Mesothelial cell of epicardium (in vitro differentiated cells): ENCODE results near the gene DISP3. TPM values are rescaled to one million over a fixed set of nuclear protein-coding genes. Genes with fewer than 3 reads are reported as not detected.

Experiments used
- DNase-seq, 2 experiments: peaks; one replicate each; pipeline ENCODE4 v3.0.0; 2021; ENCODE audit warnings: low spot score in 2 of 2; ENCODE audit not compliant: unreplicated experiment in 2 of 2
- H3K27ac Mint-ChIP-seq: 2 replicates; pipeline ENCODE4 v1.8.0; 2021; ENCODE audit warnings: mixed read lengths
- H3K27me3 Mint-ChIP-seq: 2 replicates; pipeline ENCODE4 v1.8.0; 2021; ENCODE audit warnings: low read depth, mixed read lengths
- H3K36me3 Mint-ChIP-seq: 2 replicates; pipeline ENCODE4 v1.8.0; 2021; ENCODE audit warnings: mixed read lengths
- H3K4me1 Mint-ChIP-seq: 2 replicates; pipeline ENCODE4 v1.8.0; 2021; ENCODE audit warnings: mixed read lengths
- H3K4me3 Mint-ChIP-seq: 2 replicates; pipeline ENCODE4 v1.8.0; 2021; ENCODE audit warnings: mild to moderate bottlenecking, moderate library complexity, mixed read lengths
- H3K9me3 Mint-ChIP-seq: 2 replicates; pipeline ENCODE4 v1.8.0; 2021; ENCODE audit warnings: mixed read lengths
- CTCF ChIP-seq: fragments of 200-600 bp; sonication (generic); IDR thresholded peaks from one replicate; pipeline ENCODE4 v1.5.0; 2021; ENCODE audit warnings: antibody characterized with exemption; ENCODE audit not compliant: unreplicated experiment
- total RNA-seq: library from RNA; stranded (reverse); gene quantifications from 3 replicates; pipeline ENCODE4 v1.2.1, GENCODE V29; 2021

Gene DISP3
- total RNA-seq, 1 donor from 2014 or later: 2.2 TPM

GRCh38 chr1:11571906-11572616 lies 93.1 kb downstream of the DISP3 start:
- Mint-ChIP-seq H3K4me3 (no peak overlapping the region), H3K27me3 (peaks cover 79% of the 10 kb centered on the region), H3K9me3 (no peaks in the 10 kb centered on the region), H3K27ac (no peak overlapping the region), H3K4me1 (no peaks in the 10 kb centered on the region), H3K36me3 (no peaks in the 10 kb centered on the region)
- no peak for TF ChIP-seq CTCF
- no peak for DNase-seq

GRCh38 chr1:11573116-11573692 lies 94.2 kb downstream of the DISP3 start:
- Mint-ChIP-seq H3K4me1 (no peaks in the 10 kb centered on the region), H3K27ac (no peak overlapping the region), H3K9me3 (no peaks in the 10 kb centered on the region), H3K4me3 (no peak overlapping the region), H3K36me3 (no peaks in the 10 kb centered on the region), H3K27me3 (peaks cover 78% of the 10 kb centered on the region)
- DNase-seq: no peak
- no peak for TF ChIP-seq CTCF

GRCh38 chr1:11575553-11575952 lies 96.6 kb downstream of the DISP3 start:
- TF ChIP-seq CTCF: no peak
- H3K4me3 Mint-ChIP-seq: no peak overlapping the region
- no peaks in the 10 kb centered on the region for H3K36me3 Mint-ChIP-seq
- H3K27ac Mint-ChIP-seq: no peak overlapping the region
- peaks cover 77% of the 10 kb centered on the region for H3K27me3 Mint-ChIP-seq
- DNase-seq: no peak
- no peaks in the 10 kb centered on the region for H3K9me3 Mint-ChIP-seq
- H3K4me1 Mint-ChIP-seq: no peaks in the 10 kb centered on the region

- no peak overlapping the region for H3K4me3 Mint-ChIP-seq
- H3K36me3 Mint-ChIP-seq: no peaks in the 10 kb centered on the region
- TF ChIP-seq CTCF: no peak
- no peaks in the 10 kb centered on the region for H3K4me1 Mint-ChIP-seq
- H3K27ac Mint-ChIP-seq: no peak overlapping the region
- H3K27me3 Mint-ChIP-seq: peaks cover 80% of the 10 kb centered on the region
- DNase-seq: no peak
- H3K9me3 Mint-ChIP-seq: no peaks in the 10 kb centered on the region
Observed at GRCh38 chr1:11576109-11576875, 97.3 kb downstream of the DISP3 start.

GRCh38 chr1:11578004-11578403 lies 99.0 kb downstream of the DISP3 start:
- DNase-seq: no peak
- Mint-ChIP-seq H3K27ac (no peak overlapping the region), H3K4me3 (no peak overlapping the region), H3K9me3 (no peaks in the 10 kb centered on the region), H3K36me3 (no peaks in the 10 kb centered on the region), H3K27me3 (peaks cover 74% of the 10 kb centered on the region), H3K4me1 (no peaks in the 10 kb centered on the region)
- TF ChIP-seq CTCF: no peak
